HEK293T (cell line): ENCODE measurements around the gene BANF1.

Experiments used
- CTCF ChIA-PET: fragments of 350-600 bp; formaldehyde crosslinking; extraction: SDS; loops from one replicate; lab custom pipeline; 2021; ENCODE audit warnings: antibody characterized with exemption, inconsistent platforms; lab: Yijun Ruan, JAX
- POLR2A ChIA-PET: fragments of 350-600 bp; formaldehyde crosslinking; extraction: SDS; loops from one replicate; lab custom pipeline; 2020; ENCODE audit warnings: antibody characterized with exemption, inconsistent platforms; lab: Yijun Ruan, JAX
- DNase-seq: peaks from one replicate; pipeline ENCODE4 v3.0.0; 2012; ENCODE audit warnings: mixed read lengths; ENCODE audit errors: extremely low spot score
- ARNT ChIP-seq: fragments of 450-650 bp; IDR thresholded peaks from 2 replicates; pipeline ENCODE4 v1.6.1; 2017; ENCODE audit warnings: mild to moderate bottlenecking
- BHLHE40 ChIP-seq: fragments of 450-650 bp; IDR thresholded peaks from 2 replicates; pipeline ENCODE4 v1.6.1; 2016; ENCODE audit warnings: mild to moderate bottlenecking, moderate library complexity, borderline replicate concordance
- CTBP1 ChIP-seq: fragments of 450-650 bp; IDR thresholded peaks from 2 replicates; pipeline ENCODE4 v1.6.1; 2016; ENCODE audit warnings: borderline replicate concordance
- ELF4 ChIP-seq: fragments of 450-650 bp; IDR thresholded peaks from 2 replicates; pipeline ENCODE4 v1.6.1; 2017; ENCODE audit warnings: antibody characterized with exemption
- FOXA1 ChIP-seq: fragments of 450-650 bp; IDR thresholded peaks from 2 replicates; pipeline ENCODE4 v1.6.1; 2016; ENCODE audit warnings: mild to moderate bottlenecking
- FOXK2 ChIP-seq: fragments of 450-650 bp; IDR thresholded peaks from 2 replicates; pipeline ENCODE4 v1.6.1; 2016; ENCODE audit warnings: mild to moderate bottlenecking
- FOXM1 ChIP-seq: fragments of 450-650 bp; IDR thresholded peaks from 2 replicates; pipeline ENCODE4 v1.6.1; 2017; ENCODE audit warnings: mild to moderate bottlenecking, borderline replicate concordance
- HDGF ChIP-seq: fragments of 450-650 bp; IDR thresholded peaks from 2 replicates; pipeline ENCODE4 v1.6.1; 2017; ENCODE audit warnings: antibody characterized with exemption, borderline replicate concordance
- L3MBTL2 ChIP-seq: fragments of 450-650 bp; conservative IDR thresholded peaks from 2 replicates; pipeline ENCODE4 v1.6.1; 2016; ENCODE audit warnings: mild to moderate bottlenecking
- LEF1 ChIP-seq: fragments of 450-650 bp; IDR thresholded peaks from 2 replicates; pipeline ENCODE4 v1.6.1; 2017; ENCODE audit warnings: mild to moderate bottlenecking, borderline replicate concordance
- NFRKB ChIP-seq: fragments of 450-650 bp; IDR thresholded peaks from 2 replicates; pipeline ENCODE4 v1.6.1; 2016; ENCODE audit warnings: mild to moderate bottlenecking, moderate library complexity
- PKNOX1 ChIP-seq: fragments of 450-650 bp; IDR thresholded peaks from 2 replicates; pipeline ENCODE4 v1.6.1; 2016
- SP1 ChIP-seq: fragments of 450-650 bp; IDR thresholded peaks from 2 replicates; pipeline ENCODE4 v1.6.1; 2017
- SUZ12 ChIP-seq: fragments of 450-650 bp; IDR thresholded peaks from 2 replicates; pipeline ENCODE4 v1.6.1; 2016; ENCODE audit warnings: mild to moderate bottlenecking
- TARDBP ChIP-seq: fragments of 450-650 bp; IDR thresholded peaks from 2 replicates; pipeline ENCODE4 v1.6.1; 2016
- ZNF384 ChIP-seq: fragments of 450-650 bp; IDR thresholded peaks from 2 replicates; pipeline ENCODE4 v1.6.1; 2016

BANF1 gene

GRCh38 chr11:65976216-65977176 is 25.8 kb upstream of the BANF1 start:
- no peak for DNase-seq
- ChIA-PET CTCF (interaction anchor here (0.7 kb wide), 1 partner anchor 88 kb away, joined by 3 read pairs; no protein-coding TSS in a partner anchor), POLR2A (no interaction called here)
- TF ChIP-seq FOXA1: no peak
- TF ChIP-seq SP1: no peak
- TF ChIP-seq PKNOX1: no peak

GRCh38 chr11:65977621-65978390 is 24.5 kb upstream of the BANF1 start:
- TF ChIP-seq L3MBTL2 (no peak), NFRKB (no peak), ARNT (no peak), FOXK2 (no peak), SUZ12 (no peak), FOXM1 (no peak), CTBP1 (no peak), PKNOX1 (no peak), LEF1 (no peak)
- DNase-seq: no peak
- POLR2A ChIA-PET: no interaction called here
- CTCF ChIA-PET: no interaction called here

DNA sequence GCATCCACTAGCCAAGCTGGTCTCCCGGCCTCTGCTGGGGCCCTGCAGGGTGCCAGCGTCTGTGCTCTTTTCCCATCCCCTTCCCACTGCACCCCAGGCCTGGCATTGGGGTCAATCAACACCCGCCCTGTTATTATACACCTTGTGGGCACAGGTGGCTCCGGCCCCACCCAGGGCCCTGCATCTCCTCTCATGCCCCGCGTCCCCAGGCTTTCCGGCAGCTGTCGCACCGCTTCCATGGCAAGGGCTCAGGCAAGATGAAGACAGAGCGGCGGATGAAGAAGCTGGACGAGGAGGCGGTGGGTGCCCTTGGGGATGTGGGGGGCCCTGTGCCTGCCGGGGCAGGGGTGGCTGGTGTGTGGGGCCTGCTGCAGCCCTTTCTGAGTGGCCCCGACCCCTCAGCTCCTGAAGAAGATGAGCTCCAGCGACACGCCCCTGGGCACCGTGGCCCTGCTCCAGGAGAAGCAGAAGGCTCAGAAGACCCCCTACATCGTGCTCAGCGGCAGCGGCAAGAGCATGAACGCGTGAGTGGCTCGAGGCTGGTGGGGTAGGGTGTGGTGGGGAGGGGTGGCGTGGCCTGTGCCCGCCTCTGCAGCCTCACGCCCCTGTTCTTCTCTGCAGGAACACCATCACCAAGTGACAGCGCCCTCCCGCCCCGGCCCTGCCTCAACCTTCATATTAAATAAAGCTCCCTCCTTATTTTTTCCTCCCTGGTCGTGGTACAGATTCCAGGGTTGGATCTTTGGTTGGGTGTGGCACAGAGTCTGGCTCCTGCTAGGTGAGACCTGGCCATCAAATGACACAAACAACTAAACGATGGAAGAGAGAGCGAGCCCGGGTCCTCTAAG is 23.7 kb upstream of the BANF1 start:
- no peak for DNase-seq
- CTCF ChIA-PET: no interaction called here
- TF ChIP-seq NFRKB (no peak), ZNF384 (no peak), ELF4 (no peak), FOXA1 (no peak), ARNT (no peak), SUZ12 (no peak), CTBP1 (no peak), FOXK2 (no peak), BHLHE40 (no peak), HDGF (no peak), L3MBTL2 (no peak), LEF1 (no peak), TARDBP (no peak), PKNOX1 (no peak), FOXM1 (no peak)
- POLR2A ChIA-PET: interaction anchor here (0.7 to 1.5 kb wide), 3 partner anchors 12 to 89 kb away, joined by 3 read pairs; partner anchors contain the start of genes BANF1 and EIF1AD

DNA sequence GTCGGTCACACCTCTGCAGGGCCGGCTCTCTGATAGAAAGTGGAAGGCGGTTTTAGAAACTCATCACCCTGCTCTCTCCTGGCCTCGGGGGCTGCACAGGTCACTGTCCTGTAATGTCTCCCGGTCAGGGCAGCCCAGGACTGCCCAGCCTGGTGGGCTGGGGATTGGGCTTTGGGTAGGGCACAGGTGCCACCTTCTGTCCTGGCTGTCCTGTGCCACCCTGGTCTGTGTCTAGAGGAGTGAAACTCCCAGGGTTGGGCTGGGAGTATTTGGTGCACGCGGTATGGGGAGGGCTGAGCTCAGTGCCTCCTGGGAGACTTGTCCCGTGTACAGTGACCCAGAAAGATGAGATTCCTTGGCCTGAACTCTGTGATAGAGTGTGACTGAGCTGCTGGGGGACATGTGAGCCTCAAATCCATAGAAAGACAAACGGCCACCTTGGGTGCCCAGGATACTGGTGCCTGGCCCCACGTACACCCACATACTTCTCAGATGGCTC is 23.0 kb upstream of the BANF1 start:
- POLR2A ChIA-PET: interaction anchor here (0.7 to 1.5 kb wide), 3 partner anchors 12 to 89 kb away, joined by 3 read pairs; partner anchors contain the start of genes BANF1 and EIF1AD
- TF ChIP-seq TARDBP (no peak), ELF4 (no peak), L3MBTL2 (no peak), NFRKB (no peak), CTBP1 (no peak), LEF1 (no peak), SP1 (no peak), FOXK2 (no peak)
- DNase-seq: no peak
- CTCF ChIA-PET: no interaction called here

DNA sequence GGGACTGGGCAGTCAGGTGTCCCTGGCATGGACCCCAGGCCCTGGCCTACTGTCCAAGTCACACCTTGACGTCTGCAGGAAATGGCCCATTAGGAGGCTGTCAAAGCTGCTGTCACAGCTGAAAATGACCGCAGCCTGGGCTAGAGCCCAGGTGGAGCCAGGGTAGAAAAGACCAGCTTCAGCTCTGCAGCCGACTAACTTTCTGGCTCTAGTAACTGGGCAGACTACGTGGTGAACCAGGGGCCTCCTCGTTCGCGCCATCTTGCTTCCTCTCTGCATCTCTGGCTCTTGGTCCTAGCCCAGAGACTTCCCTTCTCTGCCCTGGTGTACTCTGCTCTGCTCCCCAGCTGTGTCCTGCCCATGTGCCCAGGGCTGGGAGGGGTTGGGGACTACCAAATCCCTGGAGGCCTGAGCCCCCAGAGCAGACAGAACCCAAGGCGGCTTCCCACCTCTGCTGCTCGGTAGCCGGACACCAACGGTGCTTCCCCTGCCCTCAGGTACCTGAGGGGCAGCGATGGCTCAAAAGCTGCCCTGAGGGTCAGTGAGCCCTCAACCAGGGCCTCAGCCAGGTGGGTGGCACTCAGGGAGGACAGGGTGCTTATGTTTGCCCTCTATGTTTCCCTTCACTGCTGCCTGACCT is 21.1 kb upstream of the BANF1 start:
- ChIA-PET POLR2A (no interaction called here), CTCF (no interaction called here)
- TF ChIP-seq FOXM1 (no peak), BHLHE40 (no peak), L3MBTL2 (no peak), TARDBP (no peak), ZNF384 (no peak), LEF1 (no peak), FOXK2 (no peak), CTBP1 (no peak)
- DNase-seq: no peak
